GM19463 (cell line): ENCODE data around the gene VPS37C.
"Not testable (repeated sequence)": the region's sequence is repeated elsewhere in the genome, so short reads cannot be mapped to it uniquely, and the experiment has no call there.

ENCODE experiments used
- ATAC-seq: cut with Tn5 transposase; IDR thresholded peaks from one replicate; pipeline ENCODE4 v1.9.1; 2021; ENCODE audit warnings: mild to moderate bottlenecking, moderate library complexity; ENCODE audit not compliant: unreplicated experiment

VPS37C gene

GRCh38 chr11:61176446-61176845 is 15.2 kb upstream of the VPS37C start:
- no peak for ATAC-seq

GRCh38 chr11:61174949-61175348 is 13.7 kb upstream of the VPS37C start:
- ATAC-seq, result no peak

- no peak for ATAC-seq
Observed at GRCh38 chr11:61174273-61174672, 13.0 kb upstream of the VPS37C start.

- ATAC-seq, result no peak
Observed at GRCh38 chr11:61173456-61173855, 12.2 kb upstream of the VPS37C start.

- no peak for ATAC-seq
Observed at GRCh38 chr11:61172888-61173287, 11.7 kb upstream of the VPS37C start.

- ATAC-seq, result no peak
Observed at GRCh38 chr11:61172356-61172755, 11.1 kb upstream of the VPS37C start.

- ATAC-seq, result no peak
Observed at GRCh38 chr11:61171907-61172306, 10.7 kb upstream of the VPS37C start.

- ATAC-seq, result no peak
Observed at GRCh38 chr11:61170566-61170965, 9.3 kb upstream of the VPS37C start.

- ATAC-seq, result no peak
Observed at GRCh38 chr11:61168800-61169199, 7.6 kb upstream of the VPS37C start.

GRCh38 chr11:61168042-61168688 is 6.9 kb upstream of the VPS37C start:
- ATAC-seq, result no peak

- ATAC-seq, result not testable (repeated sequence)
Observed at GRCh38 chr11:61166331-61166730, 5.1 kb upstream of the VPS37C start.

- not testable (repeated sequence) for ATAC-seq
Observed at GRCh38 chr11:61165785-61166184, 4.6 kb upstream of the VPS37C start.

- ATAC-seq, result no peak
Observed at GRCh38 chr11:61164606-61165424, 3.6 kb upstream of the VPS37C start.

- no peak for ATAC-seq
Observed at GRCh38 chr11:61163714-61164605, 2.7 kb upstream of the VPS37C start.

GRCh38 chr11:61163021-61163420 is 1.8 kb upstream of the VPS37C start:
- ATAC-seq, result no peak

- no peak for ATAC-seq
Observed at GRCh38 chr11:61162092-61162941, 1.1 kb upstream of the VPS37C start.

GRCh38 chr11:61160487-61161189 is 588 bp downstream of the VPS37C start:
- no peak for ATAC-seq

GRCh38 chr11:61158691-61159381 is 2.4 kb downstream of the VPS37C start:
- ATAC-seq, result no peak

GRCh38 chr11:61157743-61158142 is 3.5 kb downstream of the VPS37C start:
- no peak for ATAC-seq
